GM19468 (cell line): ENCODE measurements around the gene DAG1.
A peak's percentile ranks its signal among the peaks of the same experiment; 100 is the strongest.

Source experiments
- ATAC-seq: cut with Tn5 transposase; IDR thresholded peaks from one replicate; pipeline ENCODE4 v1.9.1; 2021; ENCODE audit warnings: mild to moderate bottlenecking, moderate library complexity, moderate number of reproducible peaks; ENCODE audit not compliant: unreplicated experiment; ENCODE audit errors: extremely low read depth

Gene DAG1

DNA sequence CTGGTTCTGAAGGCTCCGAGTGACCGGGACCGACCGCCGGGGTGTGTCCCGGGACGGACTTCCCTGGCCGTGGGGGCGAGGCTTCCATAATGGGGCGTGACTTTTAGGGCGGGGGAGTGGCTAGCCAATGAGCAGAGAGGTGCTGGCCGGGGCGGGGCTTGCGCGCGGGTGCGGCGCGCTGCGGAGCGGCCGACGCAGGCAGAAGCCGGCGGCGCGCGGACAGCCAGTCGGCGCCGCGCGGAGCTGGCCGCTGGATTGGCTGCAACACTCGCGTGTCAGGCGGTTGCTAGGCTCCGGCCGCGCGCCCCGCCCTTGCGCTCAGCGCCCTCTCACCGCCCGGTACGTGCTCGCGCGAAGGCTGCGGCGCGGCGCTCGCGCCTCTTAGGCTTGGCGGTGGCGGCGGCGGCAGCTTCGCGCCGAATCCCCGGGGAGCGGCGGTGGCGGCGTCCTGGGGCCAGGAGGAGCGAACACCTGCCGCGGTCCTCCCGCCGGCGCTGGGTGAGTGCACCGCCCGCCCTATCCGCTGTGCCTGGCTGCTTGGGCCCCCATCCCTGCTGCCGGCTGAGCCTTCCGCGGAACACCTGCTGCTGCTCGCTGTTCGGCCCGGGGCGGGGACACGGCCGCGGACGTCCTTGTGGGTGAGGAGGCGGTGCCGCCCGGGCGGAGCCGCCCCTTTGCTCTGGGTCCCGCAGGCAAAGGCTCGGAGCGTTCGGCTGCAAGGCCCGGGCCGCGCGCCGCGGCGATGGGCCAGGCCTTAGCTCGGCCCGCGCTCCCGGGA, at the start of gene DAG1:
Gene DAG1, plus strand, starts transcription at position 332 of the 778 bp plus-strand sequence. CDS start 40,268 bp downstream, outside the sequence.
- peak; percentile 67 for ATAC-seq

GRCh38 chr3:49421890-49422378, 48.1 kb upstream of the DAG1 start:
- no peak for ATAC-seq

GRCh38 chr3:49422379-49423248, 47.5 kb upstream of the DAG1 start, which contains the start of gene AMT:
TSS of gene AMT (minus strand) at chr3:49422473. CDS start at chr3:49422450, 23 bp downstream.
- ATAC-seq = no peak

GRCh38 chr3:49424816-49425215, 45.3 kb upstream of the DAG1 start:
- no peak for ATAC-seq

- ATAC-seq = no peak
Observed at GRCh38 chr3:49427586-49427985, 42.5 kb upstream of the DAG1 start.

DNA sequence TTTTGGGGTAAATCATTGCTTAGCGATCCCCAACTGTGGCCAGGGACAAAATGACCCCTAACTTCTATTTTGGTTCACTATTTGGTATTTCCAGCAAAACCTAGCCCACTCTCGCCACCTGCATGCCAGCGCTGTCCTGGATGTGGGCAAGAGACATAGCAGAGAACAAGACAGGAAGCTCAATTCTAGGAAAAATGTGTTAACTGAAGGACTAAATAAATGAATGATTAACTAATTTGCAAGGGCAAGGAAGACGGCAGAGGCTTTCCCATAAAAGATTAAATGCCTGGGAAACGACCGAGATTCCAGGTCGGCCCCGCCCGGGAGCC, 41.4 kb upstream of the DAG1 start:
- ATAC-seq = no peak

DNA sequence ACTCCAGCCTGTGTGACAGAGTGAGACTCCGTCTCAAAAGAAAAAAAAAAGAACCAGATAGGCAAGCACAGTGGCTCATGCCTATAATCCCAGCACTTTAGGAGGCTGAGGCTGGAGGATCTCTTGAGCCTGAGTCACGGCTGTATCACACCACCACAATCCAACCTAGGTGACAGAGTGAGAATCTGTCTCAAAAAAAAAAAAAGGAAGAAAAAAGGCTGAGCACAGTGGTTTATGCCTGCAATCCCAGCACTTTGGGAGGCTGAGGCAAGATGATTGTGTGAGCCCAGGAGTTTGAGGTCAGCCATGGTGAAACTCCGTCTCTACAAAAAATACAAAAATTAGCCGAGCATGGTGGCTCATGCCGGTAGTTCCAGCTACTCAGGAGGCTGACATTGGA, 35.3 kb upstream of the DAG1 start:
- ATAC-seq = no peak

DNA sequence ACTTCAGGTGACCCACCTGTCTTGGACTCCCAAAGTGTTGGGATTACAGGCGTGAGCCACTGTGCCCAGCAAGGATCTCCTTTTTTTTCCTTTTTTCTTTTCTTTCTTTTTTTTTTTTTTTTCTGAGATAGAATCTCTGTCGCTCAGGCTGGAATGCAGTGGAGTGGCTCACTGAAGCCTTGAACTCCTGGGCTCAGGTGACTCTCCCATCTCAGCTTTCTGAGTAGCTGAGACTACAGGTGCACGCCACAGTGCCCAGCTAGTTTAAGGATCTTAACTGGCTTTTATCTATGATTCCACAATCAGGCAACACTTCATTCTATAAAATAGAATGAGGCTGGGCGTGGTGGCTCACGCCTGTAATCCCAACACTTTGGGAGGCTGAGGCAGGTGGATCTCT, 24.7 kb upstream of the DAG1 start:
- ATAC-seq = no peak

DNA sequence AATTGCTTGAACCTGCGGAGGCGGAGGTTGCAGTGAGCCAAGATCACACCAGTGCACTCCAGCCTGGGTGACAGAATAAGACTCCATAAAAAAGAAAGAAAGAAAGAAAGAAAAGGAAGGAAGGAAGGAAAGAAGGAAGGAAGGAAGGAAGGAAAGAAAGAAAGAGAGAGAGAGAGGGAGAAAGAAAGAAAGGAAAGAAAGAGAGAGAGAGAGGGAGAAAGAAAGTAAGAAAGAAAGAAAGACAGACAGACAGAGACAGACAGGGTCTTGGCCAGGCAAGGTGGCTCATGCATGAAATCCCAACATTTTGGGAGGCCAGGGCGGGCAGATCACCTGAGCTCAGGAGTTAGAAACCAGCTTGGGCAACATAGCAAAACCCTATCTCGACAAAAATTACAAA, 16.4 kb upstream of the DAG1 start:
- ATAC-seq = no peak

DNA sequence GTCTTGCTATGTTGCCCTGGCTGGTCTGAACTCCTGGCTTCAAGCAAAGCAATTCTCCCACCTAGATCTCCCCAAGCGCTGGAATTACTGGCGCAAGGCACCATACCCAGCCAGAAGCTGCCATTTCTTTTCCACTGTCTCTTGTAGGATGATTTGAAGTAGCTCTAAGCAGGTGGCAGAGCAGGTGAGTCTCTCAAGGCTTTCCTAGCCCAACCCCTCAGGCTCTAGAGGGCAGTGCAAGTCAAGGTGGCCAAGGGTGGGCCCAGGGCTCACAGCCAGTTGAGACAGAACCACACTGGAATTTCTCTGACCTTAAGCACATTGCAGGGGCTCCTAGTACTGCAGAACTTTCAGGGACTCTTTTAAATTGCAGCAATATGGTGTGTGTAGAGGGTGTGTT, 15.6 kb upstream of the DAG1 start:
- no peak for ATAC-seq

DNA sequence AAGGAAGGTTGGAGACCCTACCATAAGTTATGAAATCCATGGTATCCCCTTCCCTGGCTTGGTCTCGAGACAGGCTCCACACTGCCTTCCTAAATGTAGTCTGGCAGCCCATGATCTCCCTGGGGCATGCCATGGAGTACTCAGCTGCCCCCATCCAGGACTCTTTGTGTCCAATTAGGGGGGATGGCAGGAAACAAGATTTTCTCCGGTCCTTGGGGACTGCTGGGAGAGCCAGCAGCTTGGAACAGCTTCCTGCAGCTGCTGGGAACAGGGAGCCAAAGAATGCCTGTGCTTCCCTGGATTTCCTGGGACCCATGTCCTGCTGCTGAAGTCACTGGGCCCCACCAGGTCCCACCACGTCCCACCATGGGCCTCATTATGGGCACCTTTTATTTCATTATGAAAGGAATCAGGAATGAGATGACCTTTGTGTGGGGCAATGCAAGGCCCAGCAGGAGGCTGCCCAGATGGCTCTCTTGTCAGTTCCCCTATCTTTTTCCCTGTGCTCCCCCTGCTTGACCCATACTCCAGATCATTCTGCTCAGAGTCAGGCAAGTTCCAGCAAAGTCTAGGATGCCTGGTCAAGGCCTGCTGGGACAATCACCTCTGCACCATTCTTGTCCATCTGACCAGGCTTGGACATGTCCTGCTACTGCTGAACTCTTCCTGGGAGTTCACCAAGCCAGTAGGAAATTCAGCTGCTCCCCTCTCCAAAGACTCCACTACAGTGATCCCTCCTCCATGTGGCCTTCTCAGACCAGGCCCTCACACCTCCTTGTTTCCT, 15.0 kb upstream of the DAG1 start:
- no peak for ATAC-seq

DNA sequence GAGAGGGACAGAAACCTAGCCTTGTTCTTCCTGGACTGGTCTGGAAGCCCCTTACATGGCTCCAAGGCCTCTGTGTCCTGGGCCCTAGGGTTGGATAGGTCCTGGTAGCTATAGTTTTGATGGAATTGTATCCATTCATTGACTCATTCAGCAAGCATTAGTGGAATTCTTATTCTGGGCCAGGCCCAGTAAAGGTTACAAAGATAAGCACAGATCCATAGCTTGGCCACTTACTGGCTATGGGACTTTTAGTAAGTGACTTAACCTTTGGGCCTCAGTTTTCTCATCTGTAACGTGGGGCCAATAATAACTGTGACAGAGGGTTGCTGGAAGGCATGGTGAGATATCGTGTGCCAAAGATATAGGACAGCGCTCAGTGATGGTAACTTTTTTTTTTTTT, 13.6 kb upstream of the DAG1 start:
- ATAC-seq = no peak

DNA sequence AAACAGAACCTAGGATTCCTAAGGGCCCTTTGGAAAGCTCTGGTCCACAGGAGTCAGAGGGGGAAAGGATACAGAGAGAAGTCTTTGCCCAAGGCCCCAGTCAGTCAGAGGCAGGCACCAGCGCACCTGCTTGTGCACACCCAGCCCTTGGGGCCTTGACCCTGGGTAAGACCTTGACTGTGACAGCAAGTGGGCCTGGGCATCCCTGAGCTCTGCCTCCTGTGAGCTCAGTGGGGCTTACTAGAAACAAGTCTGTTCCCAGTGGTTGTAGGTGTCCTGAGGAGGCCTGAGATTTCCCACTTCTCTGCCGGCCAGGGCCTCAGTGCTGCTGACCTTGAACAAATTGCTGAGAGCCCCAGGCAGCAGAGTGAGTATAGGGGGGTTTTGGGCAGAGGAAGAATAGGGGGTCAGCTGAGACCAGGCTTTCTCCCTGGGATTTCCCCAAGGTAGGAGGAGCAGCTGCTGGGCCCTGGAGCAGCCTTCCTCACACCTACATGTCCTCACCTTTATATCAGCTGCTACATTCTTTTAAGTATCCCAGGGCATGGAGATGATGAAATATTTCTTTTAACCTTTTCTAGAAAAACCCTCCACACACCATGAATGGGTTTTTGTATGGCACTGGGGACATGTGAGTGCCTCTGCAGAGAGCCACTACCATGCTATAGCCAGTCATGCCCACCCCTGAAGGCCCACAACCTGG, 9.7 kb upstream of the DAG1 start:
- ATAC-seq = no peak

GRCh38 chr3:49460956-49461355, 9.1 kb upstream of the DAG1 start:
- ATAC-seq = no peak

DNA sequence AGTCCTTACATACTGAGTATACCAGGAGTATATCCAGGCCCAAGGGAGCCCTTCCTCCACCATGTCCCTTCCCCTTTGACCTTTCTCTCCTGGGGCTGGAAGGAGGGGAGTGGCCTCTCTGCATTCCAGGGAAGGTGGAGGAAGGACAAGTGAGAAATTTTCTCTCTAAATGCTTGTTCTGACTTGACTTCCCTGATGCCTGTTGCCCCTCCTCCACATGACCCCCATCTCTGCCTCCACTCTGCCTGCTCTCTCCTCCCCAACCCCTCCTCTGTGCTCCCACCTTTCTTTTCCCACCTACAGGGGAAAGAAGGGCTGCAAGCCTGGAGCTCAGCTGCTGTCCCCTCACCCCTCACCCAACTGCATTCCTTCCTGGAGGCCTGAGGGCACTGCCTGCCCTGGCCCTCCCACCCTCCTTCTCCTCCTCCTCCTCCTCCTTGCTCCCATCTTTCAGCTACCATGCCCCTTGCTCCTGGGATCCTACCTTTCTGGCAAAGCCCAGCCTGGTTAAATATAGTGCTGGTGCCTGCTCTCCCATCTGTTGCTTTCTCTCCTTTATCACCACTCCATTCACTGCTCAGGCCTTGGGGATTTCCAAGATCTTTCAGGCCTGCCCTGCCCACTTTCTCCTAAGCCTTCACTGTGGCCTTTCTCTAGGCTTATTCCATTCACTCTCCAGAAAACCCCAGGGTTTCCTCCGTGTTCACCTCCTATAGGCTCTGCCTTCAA, 8.5 kb upstream of the DAG1 start:
- ATAC-seq = no peak

- ATAC-seq = no peak
Observed at GRCh38 chr3:49462222-49462621, 7.8 kb upstream of the DAG1 start.

- no peak for ATAC-seq
Observed at GRCh38 chr3:49465270-49466034, 4.6 kb upstream of the DAG1 start.

GRCh38 chr3:49466085-49466484, 4.0 kb upstream of the DAG1 start:
- ATAC-seq = no peak
